Osteoblast (primary cell): ENCODE results near the gene RBFOX2. TPM values are rescaled to one million over a fixed set of nuclear protein-coding genes. Genes with fewer than 3 reads are reported as not detected.

Source experiments
- DNase-seq: peaks from one replicate; pipeline ENCODE4 v3.0.0; 2011; ENCODE audit warnings: low spot score, mixed read lengths; ENCODE audit not compliant: insufficient read length; ENCODE audit errors: missing footprints
- H2AFZ ChIP-seq: 2 replicates; pipeline ENCODE4 v1.6.0; 2011; ENCODE audit warnings: mild to moderate bottlenecking, low read length
- H3K27ac ChIP-seq: 2 replicates; pipeline ENCODE4 v1.5.1; 2011; ENCODE audit warnings: mild to moderate bottlenecking, low read depth, low read length, moderate library complexity
- H3K27me3 ChIP-seq: 2 replicates; pipeline ENCODE4 v1.6.0; 2012; ENCODE audit warnings: mild to moderate bottlenecking, control low read depth, inconsistent platforms, low read length, moderate library complexity; ENCODE audit not compliant: insufficient read depth
- H3K36me3 ChIP-seq: 2 replicates; pipeline ENCODE4 v1.5.1; 2011; ENCODE audit warnings: mild to moderate bottlenecking, low read length, control low read depth, moderate library complexity; ENCODE audit not compliant: insufficient read depth
- H3K4me1 ChIP-seq: 2 replicates; pipeline ENCODE4 v1.5.1; 2011; ENCODE audit warnings: mild to moderate bottlenecking, low read length, control low read depth, moderate library complexity; ENCODE audit not compliant: insufficient read depth
- H3K4me2 ChIP-seq: 2 replicates; pipeline ENCODE4 v1.6.0; 2011; ENCODE audit warnings: mild to moderate bottlenecking, low read length; ENCODE audit not compliant: insufficient read depth
- H3K4me3 ChIP-seq: fragments of 200-600 bp; sonication (generic); 3 replicates; pipeline ENCODE4 v1.5.1; 2012; ENCODE audit warnings: mild to moderate bottlenecking, low read length, inconsistent platforms; ENCODE audit not compliant: insufficient read depth
- H3K79me2 ChIP-seq: 2 replicates; pipeline ENCODE4 v1.6.0; 2012; ENCODE audit warnings: mild to moderate bottlenecking, low read length, control low read depth, inconsistent platforms; ENCODE audit not compliant: insufficient read depth
- H3K9me3 ChIP-seq: 2 replicates; pipeline ENCODE4 v1.5.1; 2011; ENCODE audit warnings: low read depth, low read length, control low read depth
- H4K20me1 ChIP-seq: 2 replicates; pipeline ENCODE4 v1.6.0; 2012; ENCODE audit warnings: mild to moderate bottlenecking, low read length, control low read depth; ENCODE audit not compliant: insufficient read depth
- CTCF ChIP-seq: IDR thresholded peaks from 2 replicates; pipeline ENCODE4 v1.5.1; 2011; ENCODE audit warnings: mild to moderate bottlenecking, low read depth, low read length, moderate library complexity; ENCODE audit errors: extremely low read depth
- total RNA-seq: library from RNA; depleted of rRNA; stranded (reverse); fragments of >200 nt; gene quantifications from 2 replicates; pipeline ENCODE4 v1.2.3, GENCODE V29; 2012

Gene RBFOX2
- total RNA-seq, 1 donor = 171 TPM

- peaks cover 41% of the 10 kb centered on the region for H3K4me1 ChIP-seq
- peaks cover 61% of the 10 kb centered on the region for H3K79me2 ChIP-seq
- DNase-seq = no peak
- peak overlapping the region; percentile 74 for H3K27ac ChIP-seq
- H4K20me1 ChIP-seq = peaks cover 20% of the 10 kb centered on the region
- peak overlapping the region; percentile 57 for H2AFZ ChIP-seq
- H3K4me3 ChIP-seq = peak overlapping the region; percentile 81
- no peak for TF ChIP-seq CTCF
- H3K9me3 ChIP-seq = no peaks in the 10 kb centered on the region
- no peaks in the 10 kb centered on the region for H3K27me3 ChIP-seq
- no peaks in the 10 kb centered on the region for H3K36me3 ChIP-seq
- peak overlapping the region; percentile 88 for H3K4me2 ChIP-seq
Observed at GRCh38 chr22:35839841-35840301, 188.8 kb downstream of the RBFOX2 start.

GRCh38 chr22:35838855-35839576, 189.6 kb downstream of the RBFOX2 start:
- peak overlapping the region; percentile 88 for H3K4me2 ChIP-seq
- TF ChIP-seq CTCF = peak; percentile 63
- peak overlapping the region; percentile 81 for H3K4me3 ChIP-seq
- H2AFZ ChIP-seq = no peak overlapping the region
- no peaks in the 10 kb centered on the region for H3K36me3 ChIP-seq
- H3K27me3 ChIP-seq = no peaks in the 10 kb centered on the region
- peaks cover 28% of the 10 kb centered on the region for H4K20me1 ChIP-seq
- DNase-seq = no peak
- H3K4me1 ChIP-seq = peaks cover 50% of the 10 kb centered on the region
- no peaks in the 10 kb centered on the region for H3K9me3 ChIP-seq
- H3K27ac ChIP-seq = peak overlapping the region; percentile 74
- H3K79me2 ChIP-seq = peaks cover 67% of the 10 kb centered on the region

GRCh38 chr22:35837101-35837727, 191.4 kb downstream of the RBFOX2 start:
- no peak overlapping the region for H2AFZ ChIP-seq
- peaks cover 75% of the 10 kb centered on the region for H3K79me2 ChIP-seq
- peak overlapping the region; percentile 66 for H3K4me3 ChIP-seq
- H3K4me1 ChIP-seq = peaks cover 49% of the 10 kb centered on the region
- H3K4me2 ChIP-seq = peak overlapping the region; percentile 88
- H3K27me3 ChIP-seq = no peaks in the 10 kb centered on the region
- H4K20me1 ChIP-seq = peaks cover 38% of the 10 kb centered on the region
- no peak for TF ChIP-seq CTCF
- H3K9me3 ChIP-seq = no peaks in the 10 kb centered on the region
- peak overlapping the region; percentile 89 for H3K27ac ChIP-seq
- no peak for DNase-seq
- H3K36me3 ChIP-seq = peaks cover 2% of the 10 kb centered on the region

- Histone ChIP-seq H3K27me3 (no peaks in the 10 kb centered on the region), H3K4me3 (peak overlapping the region; percentile 66), H2AFZ (no peak overlapping the region), H3K9me3 (no peaks in the 10 kb centered on the region), H3K27ac (peak overlapping the region; percentile 89), H3K36me3 (peaks cover 10% of the 10 kb centered on the region), H4K20me1 (peaks cover 46% of the 10 kb centered on the region), H3K4me2 (peak overlapping the region; percentile 88), H3K79me2 (peaks cover 79% of the 10 kb centered on the region), H3K4me1 (peaks cover 49% of the 10 kb centered on the region)
- peak; percentile 62 for DNase-seq
- TF ChIP-seq CTCF = no peak
Observed at GRCh38 chr22:35835998-35836691, 192.5 kb downstream of the RBFOX2 start.
